ENCODE results near the gene C1orf198.
"Not testable (repeated sequence)": the region's sequence is repeated elsewhere in the genome, so short reads cannot be mapped to it uniquely, and the experiment has no call there.

C1orf198 gene

DNA sequence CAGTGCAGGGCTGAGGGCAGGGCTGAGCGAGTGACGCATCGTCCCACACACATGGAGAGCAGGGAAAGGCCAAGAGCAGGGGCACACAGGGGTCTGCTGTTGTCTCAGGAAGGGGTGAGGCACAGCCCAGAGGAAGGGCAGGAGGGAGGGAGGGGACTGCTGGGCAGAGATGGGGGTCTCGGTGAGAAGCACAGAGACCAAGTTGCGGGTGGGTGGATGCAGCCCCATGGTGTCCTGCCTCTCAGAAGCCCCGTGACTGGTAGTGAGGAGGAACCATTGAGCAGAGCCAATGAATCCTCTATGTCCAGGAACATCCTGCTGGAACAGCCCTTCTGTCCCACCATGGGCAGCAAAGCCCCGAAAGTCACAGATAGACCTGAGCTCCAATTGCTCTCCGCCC is 17.8 kb downstream of the C1orf198 start:
- no peak for TF ChIP-seq EZH2phosphoT487 (IDR thresholded peaks at IDR 0.05; ENCODE audit: low read depth)
- Histone ChIP-seq H3K79me2 (ENCODE audit: low read length) (no peaks in the 10 kb centered on the region), H3K4me2 (ENCODE audit: low read length) (no peak overlapping the region), H3K4me3 (ENCODE audit: low read length) (no peak overlapping the region), H3K9me3 (ENCODE audit: insufficient read depth, low read length) (no peaks in the 10 kb centered on the region), H3K4me1 (ENCODE audit: low read length) (no peaks in the 10 kb centered on the region), H3K27ac (ENCODE audit: low read length) (no peak overlapping the region), H3K9ac (ENCODE audit: low read length) (no peak overlapping the region), H3K27me3 (ENCODE audit: low read depth, low read length) (no peaks in the 10 kb centered on the region), H4K20me1 (ENCODE audit: insufficient read depth, low read length) (no peaks in the 10 kb centered on the region), H2AFZ (ENCODE audit: low read depth, low read length) (no peak overlapping the region), H3K36me3 (replicated peaks; ENCODE audit: low read depth, low read length) (peaks cover 4% of the 10 kb centered on the region)

DNA sequence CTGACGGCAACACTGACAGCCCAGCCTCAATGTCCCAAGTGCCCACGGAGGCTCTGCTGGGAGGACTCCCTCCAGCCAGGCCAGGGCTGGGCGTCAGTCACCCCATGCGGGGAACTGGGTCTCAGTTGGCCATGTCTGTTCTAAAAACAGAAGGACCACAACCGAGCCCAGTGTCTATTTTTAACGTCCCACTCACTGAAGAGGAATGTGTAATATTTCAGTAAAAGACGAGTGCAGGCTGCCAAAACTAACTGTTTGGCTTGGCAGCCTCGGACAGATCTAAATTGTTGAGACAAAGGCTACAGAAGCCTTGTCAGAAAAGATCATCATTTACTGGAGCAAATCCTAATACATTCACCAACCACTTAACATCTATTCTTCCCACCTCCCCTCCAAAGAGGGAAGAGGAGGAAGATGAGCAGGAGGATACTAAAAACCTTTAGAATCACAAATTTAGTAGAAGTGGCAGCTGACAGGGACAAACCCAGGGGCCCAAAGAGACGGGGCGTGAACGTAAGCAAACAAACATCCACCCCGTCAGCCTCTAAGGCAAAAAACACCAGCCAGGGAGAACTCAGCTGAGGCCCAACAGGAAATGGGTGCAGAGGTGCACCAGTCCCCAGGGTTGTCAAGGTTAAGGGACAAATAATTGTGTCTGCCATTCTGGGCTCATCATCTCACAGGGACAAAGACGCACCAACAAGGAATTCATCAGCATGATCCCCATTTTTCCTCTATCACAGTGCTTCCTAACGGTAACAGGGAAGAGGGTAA is 18.7 kb downstream of the C1orf198 start:
- no peak overlapping the region for H3K4me2 ChIP-seq (ENCODE audit: low read length)
- no peak for TF ChIP-seq EZH2phosphoT487 (IDR thresholded peaks at IDR 0.05; ENCODE audit: low read depth)
- TF ChIP-seq, protein P1, sequence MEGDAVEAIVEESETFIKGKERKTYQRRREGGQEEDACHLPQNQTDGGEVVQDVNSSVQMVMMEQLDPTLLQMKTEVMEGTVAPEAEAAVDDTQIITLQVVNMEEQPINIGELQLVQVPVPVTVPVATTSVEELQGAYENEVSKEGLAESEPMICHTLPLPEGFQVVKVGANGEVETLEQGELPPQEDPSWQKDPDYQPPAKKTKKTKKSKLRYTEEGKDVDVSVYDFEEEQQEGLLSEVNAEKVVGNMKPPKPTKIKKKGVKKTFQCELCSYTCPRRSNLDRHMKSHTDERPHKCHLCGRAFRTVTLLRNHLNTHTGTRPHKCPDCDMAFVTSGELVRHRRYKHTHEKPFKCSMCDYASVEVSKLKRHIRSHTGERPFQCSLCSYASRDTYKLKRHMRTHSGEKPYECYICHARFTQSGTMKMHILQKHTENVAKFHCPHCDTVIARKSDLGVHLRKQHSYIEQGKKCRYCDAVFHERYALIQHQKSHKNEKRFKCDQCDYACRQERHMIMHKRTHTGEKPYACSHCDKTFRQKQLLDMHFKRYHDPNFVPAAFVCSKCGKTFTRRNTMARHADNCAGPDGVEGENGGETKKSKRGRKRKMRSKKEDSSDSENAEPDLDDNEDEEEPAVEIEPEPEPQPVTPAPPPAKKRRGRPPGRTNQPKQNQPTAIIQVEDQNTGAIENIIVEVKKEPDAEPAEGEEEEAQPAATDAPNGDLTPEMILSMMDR (IDR thresholded peaks at IDR 0.05; ENCODE audit: low read depth, low read length), result no peak
- no peaks in the 10 kb centered on the region for H3K27me3 ChIP-seq (ENCODE audit: low read depth, low read length)

DNA sequence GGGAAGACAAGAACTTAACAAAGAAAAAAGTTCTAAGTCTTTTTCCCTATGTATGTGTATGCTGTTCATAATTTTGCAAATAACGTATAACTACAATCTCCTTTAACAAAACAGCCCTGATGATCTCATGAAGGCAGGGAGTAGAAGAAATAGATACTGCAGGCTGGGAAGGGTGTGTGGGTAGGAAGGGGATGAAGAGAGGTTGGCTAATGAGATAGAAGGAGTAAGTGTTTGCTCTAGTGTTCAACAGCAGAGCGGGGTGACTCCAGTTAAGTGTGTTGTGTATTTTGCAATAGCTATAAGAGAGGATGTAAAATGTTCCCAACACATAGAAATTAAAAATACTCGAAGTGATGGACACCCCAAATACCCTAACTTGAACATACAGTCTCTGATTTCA is 20.1 kb downstream of the C1orf198 start:
- no peaks in the 10 kb centered on the region for H3K79me2 ChIP-seq (ENCODE audit: low read length)
- no peak overlapping the region for H3K4me3 ChIP-seq (ENCODE audit: low read length)
- H3K36me3 ChIP-seq (replicated peaks; ENCODE audit: low read depth, low read length), result peaks cover 4% of the 10 kb centered on the region
- H3K4me1 ChIP-seq (ENCODE audit: low read length), result no peaks in the 10 kb centered on the region
- H3K9ac ChIP-seq (ENCODE audit: low read length), result no peak overlapping the region
- H3K9me3 ChIP-seq (ENCODE audit: insufficient read depth, low read length), result no peaks in the 10 kb centered on the region
- no peak overlapping the region for H2AFZ ChIP-seq (ENCODE audit: low read depth, low read length)
- TF ChIP-seq, protein P1 (IDR thresholded peaks at IDR 0.05; ENCODE audit: low read depth, low read length), result no peak
- H4K20me1 ChIP-seq (ENCODE audit: insufficient read depth, low read length), result no peaks in the 10 kb centered on the region
- no peaks in the 10 kb centered on the region for H3K27me3 ChIP-seq (ENCODE audit: low read depth, low read length)
- no peak overlapping the region for H3K4me2 ChIP-seq (ENCODE audit: low read length)
- no peak overlapping the region for H3K27ac ChIP-seq (ENCODE audit: low read length)

More for the DNA sequence above, 18.7 kb downstream of the C1orf198 start:
- H3K27ac ChIP-seq (ENCODE audit: low read length), result no peak overlapping the region
- no peaks in the 10 kb centered on the region for H4K20me1 ChIP-seq (ENCODE audit: insufficient read depth, low read length)
- H3K9ac ChIP-seq (ENCODE audit: low read length), result no peak overlapping the region
- peaks cover 4% of the 10 kb centered on the region for H3K36me3 ChIP-seq (replicated peaks; ENCODE audit: low read depth, low read length)
- H3K4me3 ChIP-seq (ENCODE audit: low read length), result no peak overlapping the region
- no peaks in the 10 kb centered on the region for H3K9me3 ChIP-seq (ENCODE audit: insufficient read depth, low read length)
- no peaks in the 10 kb centered on the region for H3K4me1 ChIP-seq (ENCODE audit: low read length)
- no peak overlapping the region for H2AFZ ChIP-seq (ENCODE audit: low read depth, low read length)
- H3K79me2 ChIP-seq (ENCODE audit: low read length), result no peaks in the 10 kb centered on the region

DNA sequence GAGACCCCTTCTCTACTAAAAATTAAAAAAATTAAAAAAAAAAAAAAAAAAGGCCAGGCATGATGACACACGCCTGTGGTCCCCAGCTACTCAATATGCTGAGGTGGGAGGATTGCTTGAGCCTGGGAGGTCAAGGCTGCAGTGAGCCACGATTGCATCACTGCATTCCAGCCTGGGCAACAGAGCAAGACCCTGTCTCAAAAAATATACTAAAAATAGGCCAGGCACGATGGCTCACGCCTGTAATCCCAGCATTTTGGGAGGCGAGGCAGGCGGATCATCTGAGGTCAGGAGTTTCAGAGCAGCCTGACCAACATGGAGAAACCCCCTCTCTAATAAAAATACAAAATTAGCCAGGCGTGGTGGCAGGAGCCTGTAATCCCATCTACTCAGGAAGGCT is 23.1 kb downstream of the C1orf198 start:
- not testable (repeated sequence) for H3K9ac ChIP-seq (ENCODE audit: low read length); H3K27ac ChIP-seq (ENCODE audit: low read length); H3K27me3 ChIP-seq (ENCODE audit: low read depth, low read length); H3K79me2 ChIP-seq (ENCODE audit: low read length); H4K20me1 ChIP-seq (ENCODE audit: insufficient read depth, low read length); H3K36me3 ChIP-seq (replicated peaks; ENCODE audit: low read depth, low read length); H3K4me2 ChIP-seq (ENCODE audit: low read length); H3K9me3 ChIP-seq (ENCODE audit: insufficient read depth, low read length); H2AFZ ChIP-seq (ENCODE audit: low read depth, low read length); H3K4me3 ChIP-seq (ENCODE audit: low read length); H3K4me1 ChIP-seq (ENCODE audit: low read length)

DNA sequence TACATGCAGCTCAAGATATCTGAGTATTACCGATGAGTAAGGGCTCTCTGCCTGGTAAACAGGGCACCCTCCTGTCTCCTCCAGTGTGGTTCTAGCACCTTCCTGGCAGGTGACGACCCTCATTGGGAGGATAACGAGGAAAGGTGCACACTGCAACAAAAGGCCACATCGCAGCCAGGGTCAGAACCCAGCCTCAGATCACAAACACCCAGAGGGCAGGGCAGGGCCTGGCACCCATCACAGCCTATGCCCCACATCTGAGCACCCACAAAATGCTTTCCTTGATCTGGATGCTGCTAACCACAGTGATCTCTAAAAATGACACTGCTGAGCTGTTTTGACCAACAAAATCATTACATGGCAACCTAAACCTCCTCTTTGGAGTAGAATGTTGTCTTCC is 23.8 kb downstream of the C1orf198 start:
- H3K4me1 ChIP-seq (ENCODE audit: low read length), result no peaks in the 10 kb centered on the region
- H3K27me3 ChIP-seq (ENCODE audit: low read depth, low read length), result no peaks in the 10 kb centered on the region

More for the DNA sequence above, 23.8 kb downstream of the C1orf198 start:
- H3K79me2 ChIP-seq (ENCODE audit: low read length), result no peaks in the 10 kb centered on the region
- no peaks in the 10 kb centered on the region for H4K20me1 ChIP-seq (ENCODE audit: insufficient read depth, low read length)
- no peak overlapping the region for H3K27ac ChIP-seq (ENCODE audit: low read length)
- TF ChIP-seq, protein P1 (IDR thresholded peaks at IDR 0.05; ENCODE audit: low read depth, low read length), result no peak
- no peak for TF ChIP-seq EZH2phosphoT487 (IDR thresholded peaks at IDR 0.05; ENCODE audit: low read depth)
- no peak overlapping the region for H3K9ac ChIP-seq (ENCODE audit: low read length)
- no peak overlapping the region for H2AFZ ChIP-seq (ENCODE audit: low read depth, low read length)
- H3K4me2 ChIP-seq (ENCODE audit: low read length), result no peak overlapping the region
- H3K9me3 ChIP-seq (ENCODE audit: insufficient read depth, low read length), result no peaks in the 10 kb centered on the region
- no peak overlapping the region for H3K4me3 ChIP-seq (ENCODE audit: low read length)
- no peaks in the 10 kb centered on the region for H3K36me3 ChIP-seq (replicated peaks; ENCODE audit: low read depth, low read length)
